Peyer's patch (tissue), 4 donors: ENCODE measurements around the gene HPCAL1. TPM values are rescaled to one million over a fixed set of nuclear protein-coding genes. Genes with fewer than 3 reads are reported as not detected.

Experiments used
- DNase-seq, 3 donors: peaks; one replicate each; pipeline ENCODE4 v3.0.0-alpha.2; 2017 to 2019
- H3K27ac ChIP-seq, 4 donors: fragments of 200-600 bp; sonication (generic); one replicate each; pipeline ENCODE4 v1.5.1; 2016 to 2019
- H3K27me3 ChIP-seq, 2 donors: fragments of 200-600 bp; sonication (generic); one replicate each; pipeline ENCODE4 v1.5.1; 2019
- H3K36me3 ChIP-seq, 3 donors: fragments of 200-600 bp; sonication (generic); one replicate each; pipeline ENCODE4 v1.5.1; 2016 to 2019
- H3K4me1 ChIP-seq, 4 donors: fragments of 200-600 bp; sonication (generic); one replicate each; pipeline ENCODE4 v1.5.1; 2016 to 2019
- H3K4me3 ChIP-seq, 4 donors: fragments of 200-600 bp; sonication (generic); 1 replicate in 3 of 4; 2 replicates in 1 of 4; pipeline ENCODE4 v1.5.1; 2016 to 2019; ENCODE audit warnings: mild to moderate bottlenecking in 1 of 4
- H3K9me3 ChIP-seq, 4 donors: fragments of 200-600 bp; sonication (generic); one replicate each; pipeline ENCODE4 v1.5.1; 2016 to 2019; ENCODE audit warnings: mild to moderate bottlenecking in 1 of 4
- CTCF ChIP-seq, 6 experiments: fragments of 450-650 bp in 4 of 6; fragments of 200-600 bp in 2 of 6; sonication (generic) in 1 of 6; IDR thresholded peaks; one replicate each; pipeline ENCODE4 v1.5.1; 2017 to 2019; ENCODE audit warnings: antibody characterized with exemption in 6 of 6, mild to moderate bottlenecking in 3 of 6, moderate library complexity in 1 of 6
- POLR2A ChIP-seq, 2 donors: fragments of 450-650 bp; IDR thresholded peaks; one replicate each; pipeline ENCODE4 v1.5.1; 2017; ENCODE audit warnings: antibody characterized with exemption in 2 of 2, mild to moderate bottlenecking in 2 of 2, moderate library complexity in 2 of 2
- total RNA-seq, 4 donors: library from RNA; depleted of rRNA; stranded (reverse); fragments of >200 nt; gene quantifications; one replicate each; pipeline ENCODE4 v1.1.0, GENCODE V29; 2016

Gene HPCAL1
- total RNA-seq, 4 donors from 2014 or later: 123 to 270 (median 156) TPM

- H3K4me1 ChIP-seq: peaks cover 0 to under 1% (median 0%) of the 10 kb centered on the region in 4 donors
- no peaks in the 10 kb centered on the region for H3K9me3 ChIP-seq
- TF ChIP-seq CTCF (IDR thresholded peaks at IDR 0.05): no peak
- TF ChIP-seq POLR2A (IDR thresholded peaks at IDR 0.05): no peak
- H3K27me3 ChIP-seq: no peaks in the 10 kb centered on the region
- H3K27ac ChIP-seq: no peak overlapping the region
- H3K36me3 ChIP-seq: peaks cover 0 to 14% (median 0%) of the 10 kb centered on the region in 3 donors
- no peak overlapping the region for H3K4me3 ChIP-seq
- no peak for DNase-seq
These were observed 58.3 kb downstream of the HPCAL1 start for GRCh38 chr2:10360850-10361588.

GRCh38 chr2:10362096-10362897 lies 59.6 kb downstream of the HPCAL1 start:
- Histone ChIP-seq H3K9me3 (no peaks in the 10 kb centered on the region), H3K4me1 (no peaks in the 10 kb centered on the region), H3K27ac (no peak overlapping the region), H3K4me3 (no peak overlapping the region), H3K36me3 (peaks cover 0 to 14% (median 0%) of the 10 kb centered on the region in 3 donors), H3K27me3 (no peaks in the 10 kb centered on the region)
- no peak for TF ChIP-seq POLR2A (IDR thresholded peaks at IDR 0.05)
- TF ChIP-seq CTCF (IDR thresholded peaks at IDR 0.05): no peak
- DNase-seq: no peak

GRCh38 chr2:10362898-10363454 lies 60.3 kb downstream of the HPCAL1 start:
- H3K4me1 ChIP-seq: no peaks in the 10 kb centered on the region
- no peak overlapping the region for H3K27ac ChIP-seq

GRCh38 chr2:10363861-10364610 lies 61.3 kb downstream of the HPCAL1 start:
- Histone ChIP-seq H3K36me3 (peaks cover 0 to 8% (median 0%) of the 10 kb centered on the region in 3 donors), H3K9me3 (no peaks in the 10 kb centered on the region), H3K4me3 (no peak overlapping the region), H3K27me3 (no peaks in the 10 kb centered on the region), H3K27ac (no peak overlapping the region), H3K4me1 (peaks cover 0 to 10% (median 0%) of the 10 kb centered on the region in 4 donors)
- no peak for TF ChIP-seq POLR2A (IDR thresholded peaks at IDR 0.05)
- no peak for TF ChIP-seq CTCF (IDR thresholded peaks at IDR 0.05)
- DNase-seq: no peak

More at GRCh38 chr2:10362898-10363454, 60.3 kb downstream of the HPCAL1 start:
- Histone ChIP-seq H3K4me3 (no peak overlapping the region), H3K36me3 (peaks cover 0 to 14% (median 0%) of the 10 kb centered on the region in 3 donors), H3K27me3 (no peaks in the 10 kb centered on the region), H3K9me3 (no peaks in the 10 kb centered on the region)
- TF ChIP-seq POLR2A (IDR thresholded peaks at IDR 0.05): no peak
- no peak for TF ChIP-seq CTCF (IDR thresholded peaks at IDR 0.05)
- DNase-seq: no peak

- no peak overlapping the region for H3K4me3 ChIP-seq
These were observed 62.7 kb downstream of the HPCAL1 start for GRCh38 chr2:10365412-10365811.

More at GRCh38 chr2:10365412-10365811, 62.7 kb downstream of the HPCAL1 start:
- no peak overlapping the region for H3K27ac ChIP-seq
- no peaks in the 10 kb centered on the region for H3K27me3 ChIP-seq
- peaks cover 0 to 21% (median 0%) of the 10 kb centered on the region in 4 donors for H3K4me1 ChIP-seq
- H3K36me3 ChIP-seq: no peaks in the 10 kb centered on the region
- no peak for DNase-seq
- no peaks in the 10 kb centered on the region for H3K9me3 ChIP-seq
- TF ChIP-seq CTCF (IDR thresholded peaks at IDR 0.05) (no peak), POLR2A (IDR thresholded peaks at IDR 0.05) (no peak)
